Neutrophil (primary cell): ENCODE results near the gene RHD.
A peak's percentile ranks its signal among the peaks of the same experiment; 100 is the strongest.

Experiments used
- H3K27ac ChIP-seq: fragments of 200-600 bp; sonication (generic); 2 replicates; pipeline ENCODE4 v1.5.1; 2016; ENCODE audit warnings: mild to moderate bottlenecking, moderate library complexity
- H3K27me3 ChIP-seq: fragments of 200-600 bp; sonication (generic); 2 replicates; pipeline ENCODE4 v1.6.0; 2016; ENCODE audit warnings: mild to moderate bottlenecking
- H3K36me3 ChIP-seq: fragments of 200-600 bp; sonication (generic); 2 replicates; pipeline ENCODE4 v1.5.1; 2017
- H3K4me1 ChIP-seq, 2 experiments: fragments of 200-600 bp in 1 of 2; sonication (generic) in 1 of 2; 1 replicate in 1 of 2; 2 replicates in 1 of 2; pipeline versions ENCODE4 v1.5.1 to v1.6.1; 2013 to 2016; ENCODE audit warnings: low read depth in 1 of 2, low read length in 1 of 2, mild to moderate bottlenecking in 1 of 2, moderate library complexity in 1 of 2; ENCODE audit not compliant: control insufficient read depth in 1 of 2, insufficient read depth in 1 of 2
- H3K4me3 ChIP-seq, 2 experiments: fragments of 200-600 bp in 1 of 2; sonication (generic) in 1 of 2; 1 replicate in 1 of 2; 2 replicates in 1 of 2; pipeline ENCODE4 v1.5.1; 2013 to 2016; ENCODE audit warnings: low read depth in 1 of 2, low read length in 1 of 2, mild to moderate bottlenecking in 1 of 2, moderate library complexity in 1 of 2
- H3K9me3 ChIP-seq: fragments of 200-600 bp; sonication (generic); 2 replicates; pipeline ENCODE4 v1.5.1; 2016
- CTCF ChIP-seq: fragments of 200-600 bp; sonication (generic); IDR thresholded peaks from 2 replicates; pipeline ENCODE4 v1.5.1; 2016; ENCODE audit warnings: antibody characterized with exemption

The RHD gene

GRCh38 chr1:25338188-25338981, 66.1 kb downstream of the RHD start, which contains the start of gene TMEM50A:
TSS of gene TMEM50A (plus strand) at chr1:25338334. CDS start at chr1:25340487, 2,153 bp downstream.
- peaks cover 19 to 29% of the 10 kb centered on the region in 2 experiments for H3K4me1 ChIP-seq
- peaks cover 7% of the 10 kb centered on the region for H3K36me3 ChIP-seq
- peak within 1 kb of the TSS; percentile 99 for H3K27ac ChIP-seq
- H3K4me3 ChIP-seq = peak within 1 kb of the TSS; percentile 85 to 96
- no peaks in the 10 kb centered on the region for H3K27me3 ChIP-seq
- peak; percentile 43 for TF ChIP-seq CTCF
- H3K9me3 ChIP-seq = no peaks in the 10 kb centered on the region

GRCh38 chr1:25338986-25339385, 66.7 kb downstream of the RHD start:
- H3K4me1 ChIP-seq = peaks cover 19 to 29% of the 10 kb centered on the region in 2 experiments
- no peaks in the 10 kb centered on the region for H3K27me3 ChIP-seq
- H3K4me3 ChIP-seq = peak overlapping the region; percentile 85 to 96
- H3K27ac ChIP-seq = peak overlapping the region; percentile 99
- peaks cover 13% of the 10 kb centered on the region for H3K36me3 ChIP-seq
- H3K9me3 ChIP-seq = no peaks in the 10 kb centered on the region
- no peak for TF ChIP-seq CTCF

- H3K27ac ChIP-seq = no peak overlapping the region
- no peak for TF ChIP-seq CTCF
Measured at GRCh38 chr1:25341746-25342145, 69.4 kb downstream of the RHD start.

GRCh38 chr1:25342846-25343245, 70.5 kb downstream of the RHD start:
- Histone ChIP-seq H3K27ac (no peak overlapping the region), H3K4me1 (peaks cover 19 to 22% of the 10 kb centered on the region in 2 experiments), H3K4me3 (no peak overlapping the region), H3K36me3 (peaks cover 42% of the 10 kb centered on the region), H3K9me3 (no peaks in the 10 kb centered on the region), H3K27me3 (no peaks in the 10 kb centered on the region)
- no peak for TF ChIP-seq CTCF

More at GRCh38 chr1:25341746-25342145, 69.4 kb downstream of the RHD start:
- no peak overlapping the region for H3K4me3 ChIP-seq
- no peaks in the 10 kb centered on the region for H3K9me3 ChIP-seq
- H3K27me3 ChIP-seq = no peaks in the 10 kb centered on the region
- peaks cover 34% of the 10 kb centered on the region for H3K36me3 ChIP-seq
- peaks cover 19 to 23% of the 10 kb centered on the region in 2 experiments for H3K4me1 ChIP-seq

GRCh38 chr1:25343872-25344271, 71.6 kb downstream of the RHD start:
- peaks cover 50% of the 10 kb centered on the region for H3K36me3 ChIP-seq
- peaks cover 18 to 21% of the 10 kb centered on the region in 2 experiments for H3K4me1 ChIP-seq
- no peak for TF ChIP-seq CTCF
- no peaks in the 10 kb centered on the region for H3K27me3 ChIP-seq
- H3K9me3 ChIP-seq = no peaks in the 10 kb centered on the region
- H3K27ac ChIP-seq = no peak overlapping the region
- H3K4me3 ChIP-seq = no peak overlapping the region
